Measurements from ENCODE around the gene GPR84. TPM values are rescaled to one million over a fixed set of nuclear protein-coding genes. Genes with fewer than 3 reads are reported as not detected.

GPR84 gene
- polyA plus RNA-seq, 3 donors, result 2.4 to 14.2 (median 5.6) TPM

DNA sequence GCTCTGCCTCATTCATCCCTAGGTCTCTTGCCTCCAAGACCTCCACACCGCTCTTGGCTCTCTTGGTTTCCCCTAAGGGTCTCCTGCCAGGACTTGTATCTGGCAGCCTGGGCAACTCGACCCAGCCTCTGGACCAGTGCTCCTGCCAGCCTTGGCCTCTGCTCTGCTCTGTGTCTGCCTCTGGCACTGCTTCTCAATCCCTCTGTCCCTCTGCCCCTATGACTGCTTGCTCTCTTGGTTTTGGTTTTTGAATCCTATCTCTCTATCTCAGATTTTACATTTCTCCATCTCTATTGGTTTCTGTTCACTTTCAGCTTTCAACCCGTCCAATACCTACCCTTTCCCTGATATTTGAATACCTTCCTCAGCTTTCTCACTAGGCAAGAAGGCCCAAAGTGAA lies 48.5 kb upstream of the GPR84 start:
- intact Hi-C loops (cut with micrococcal nuclease), result no loop called here
- Mint-ChIP-seq H3K27me3 (ENCODE audit: low read depth in 3 of 3) (peaks cover 0 to 2% (median 0%) of the 10 kb centered on the region in 3 donors), H3K9me3 (peaks cover 0 to 3% (median 0%) of the 10 kb centered on the region in 7 donors), H3K4me3 (peak overlapping the region; percentile 77 to 90), H3K27ac (peak overlapping the region; percentile 95 to 99 (median 99)), H3K36me3 (peaks cover 28 to 55% of the 10 kb centered on the region in 2 donors), H3K4me1 (peaks cover 89% of the 10 kb centered on the region)
- no peak for DNase-seq
- peaks cover 89% of the 10 kb centered on the region for H3K79me2 ChIP-seq (ENCODE audit: insufficient read depth, low read length)
- peaks cover 52% of the 10 kb centered on the region for H4K20me1 ChIP-seq (ENCODE audit: insufficient read depth, low read length)
- no peaks in the 10 kb centered on the region for H3K27me3 ChIP-seq (ENCODE audit: control insufficient read depth in 2 of 2, insufficient read depth in 2 of 2, low read length in 2 of 2)
- H3K4me1 ChIP-seq (ENCODE audit: control insufficient read depth in 1 of 2, insufficient read depth in 2 of 2, low read length in 2 of 2), result peaks cover 94% of the 10 kb centered on the region in 2 donors
- WGBS (ENCODE audit: insufficient coverage), result 42% methylated on average over 2 of the region's 3 CpGs
- peaks cover 20 to 30% of the 10 kb centered on the region in 2 donors for H3K36me3 ChIP-seq (replicated peaks in 1 of 2; ENCODE audit: control insufficient read depth in 1 of 2, insufficient read depth in 2 of 2, low read length in 2 of 2)
- peak overlapping the region; percentile 97 for H3K4me2 ChIP-seq (replicated peaks; ENCODE audit: extremely low read depth, low read length, poor library complexity, severe bottlenecking)
- peak overlapping the region; percentile 84 for H3K9ac ChIP-seq (ENCODE audit: insufficient read depth, low read length, poor library complexity, severe bottlenecking)
- H2AFZ ChIP-seq (ENCODE audit: insufficient read depth, low read depth, low read length, poor library complexity, severe bottlenecking), result no peak overlapping the region
- H3K27ac ChIP-seq (ENCODE audit: low read depth in 1 of 2, low read length in 2 of 2), result peak overlapping the region; percentile 99 to 100
- TF ChIP-seq, protein P1, sequence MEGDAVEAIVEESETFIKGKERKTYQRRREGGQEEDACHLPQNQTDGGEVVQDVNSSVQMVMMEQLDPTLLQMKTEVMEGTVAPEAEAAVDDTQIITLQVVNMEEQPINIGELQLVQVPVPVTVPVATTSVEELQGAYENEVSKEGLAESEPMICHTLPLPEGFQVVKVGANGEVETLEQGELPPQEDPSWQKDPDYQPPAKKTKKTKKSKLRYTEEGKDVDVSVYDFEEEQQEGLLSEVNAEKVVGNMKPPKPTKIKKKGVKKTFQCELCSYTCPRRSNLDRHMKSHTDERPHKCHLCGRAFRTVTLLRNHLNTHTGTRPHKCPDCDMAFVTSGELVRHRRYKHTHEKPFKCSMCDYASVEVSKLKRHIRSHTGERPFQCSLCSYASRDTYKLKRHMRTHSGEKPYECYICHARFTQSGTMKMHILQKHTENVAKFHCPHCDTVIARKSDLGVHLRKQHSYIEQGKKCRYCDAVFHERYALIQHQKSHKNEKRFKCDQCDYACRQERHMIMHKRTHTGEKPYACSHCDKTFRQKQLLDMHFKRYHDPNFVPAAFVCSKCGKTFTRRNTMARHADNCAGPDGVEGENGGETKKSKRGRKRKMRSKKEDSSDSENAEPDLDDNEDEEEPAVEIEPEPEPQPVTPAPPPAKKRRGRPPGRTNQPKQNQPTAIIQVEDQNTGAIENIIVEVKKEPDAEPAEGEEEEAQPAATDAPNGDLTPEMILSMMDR (IDR thresholded peaks at IDR 0.05), result no peak
- H3K9me3 ChIP-seq (replicated peaks in 1 of 2; ENCODE audit: control insufficient read depth in 1 of 2, insufficient read depth in 1 of 2, low read length in 2 of 2), result no peaks in the 10 kb centered on the region
- H3K4me3 ChIP-seq (replicated peaks in 1 of 3; ENCODE audit: low read depth in 2 of 3, low read length in 3 of 3), result peak overlapping the region; percentile 35 to 75 (median 42)

DNA sequence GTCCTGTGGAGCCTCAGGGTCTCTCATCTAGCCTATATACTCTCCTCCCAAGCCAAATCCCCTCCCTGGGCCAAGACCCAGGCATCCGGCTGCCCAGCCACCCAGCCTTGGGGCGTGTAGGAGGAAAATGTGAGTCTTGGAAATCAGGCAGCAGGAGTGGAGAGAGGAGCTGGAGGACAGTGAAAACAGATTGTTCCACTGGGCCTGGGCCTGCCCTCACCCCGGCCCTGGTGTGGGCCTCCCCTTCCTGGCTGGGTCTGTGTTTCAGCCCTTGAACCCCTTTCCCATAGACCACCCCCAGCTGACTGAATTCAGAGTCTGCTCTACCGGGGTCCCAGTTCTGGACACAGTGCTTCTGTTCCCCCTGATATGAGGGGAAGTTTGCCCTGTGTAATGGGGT lies 48.1 kb upstream of the GPR84 start:
- Histone ChIP-seq H3K36me3 (replicated peaks in 1 of 2; ENCODE audit: control insufficient read depth in 1 of 2, insufficient read depth in 2 of 2, low read length in 2 of 2) (peaks cover 21 to 34% of the 10 kb centered on the region in 2 donors), H3K9ac (ENCODE audit: insufficient read depth, low read length, poor library complexity, severe bottlenecking) (peak overlapping the region; percentile 84), H3K27ac (ENCODE audit: low read depth in 1 of 2, low read length in 2 of 2) (peak overlapping the region; percentile 99 to 100), H3K79me2 (ENCODE audit: insufficient read depth, low read length) (peaks cover 87% of the 10 kb centered on the region), H3K9me3 (replicated peaks in 1 of 2; ENCODE audit: control insufficient read depth in 1 of 2, insufficient read depth in 1 of 2, low read length in 2 of 2) (no peaks in the 10 kb centered on the region), H2AFZ (ENCODE audit: insufficient read depth, low read depth, low read length, poor library complexity, severe bottlenecking) (no peak overlapping the region), H3K27me3 (ENCODE audit: control insufficient read depth in 2 of 2, insufficient read depth in 2 of 2, low read length in 2 of 2) (no peaks in the 10 kb centered on the region), H4K20me1 (ENCODE audit: insufficient read depth, low read length) (peaks cover 52% of the 10 kb centered on the region), H3K4me3 (replicated peaks in 1 of 3; ENCODE audit: low read depth in 2 of 3, low read length in 3 of 3) (peak overlapping the region; percentile 35 to 75 (median 42)), H3K4me2 (replicated peaks; ENCODE audit: extremely low read depth, low read length, poor library complexity, severe bottlenecking) (peak overlapping the region; percentile 97), H3K4me1 (ENCODE audit: control insufficient read depth in 1 of 2, insufficient read depth in 2 of 2, low read length in 2 of 2) (peaks cover 98% of the 10 kb centered on the region in 2 donors)
- WGBS (ENCODE audit: insufficient coverage), result no CpG with 5 or more reads among the region's 4 CpGs
- Mint-ChIP-seq H3K36me3 (peaks cover 32 to 60% of the 10 kb centered on the region in 2 donors), H3K4me1 (peaks cover 92% of the 10 kb centered on the region), H3K27ac (peak overlapping the region; percentile 95 to 99 (median 99)), H3K4me3 (peak overlapping the region; percentile 77 to 90), H3K9me3 (peaks cover 0 to 3% (median 0%) of the 10 kb centered on the region in 7 donors), H3K27me3 (ENCODE audit: low read depth in 3 of 3) (peaks cover 0 to 2% (median 0%) of the 10 kb centered on the region in 3 donors)
- TF ChIP-seq, protein P1 (IDR thresholded peaks at IDR 0.05), result no peak
- intact Hi-C loops (cut with micrococcal nuclease), result no loop called here
- no peak for DNase-seq

Measured in CD14-positive monocyte (primary cell).